HG03354 (cell line): ENCODE data around the gene PACRG.

Source experiments
- ATAC-seq: cut with Tn5 transposase; IDR thresholded peaks from one replicate; pipeline ENCODE4 v1.9.1; 2021; ENCODE audit warnings: mild to moderate bottlenecking; ENCODE audit not compliant: unreplicated experiment, poor library complexity, severe bottlenecking

Gene PACRG

DNA sequence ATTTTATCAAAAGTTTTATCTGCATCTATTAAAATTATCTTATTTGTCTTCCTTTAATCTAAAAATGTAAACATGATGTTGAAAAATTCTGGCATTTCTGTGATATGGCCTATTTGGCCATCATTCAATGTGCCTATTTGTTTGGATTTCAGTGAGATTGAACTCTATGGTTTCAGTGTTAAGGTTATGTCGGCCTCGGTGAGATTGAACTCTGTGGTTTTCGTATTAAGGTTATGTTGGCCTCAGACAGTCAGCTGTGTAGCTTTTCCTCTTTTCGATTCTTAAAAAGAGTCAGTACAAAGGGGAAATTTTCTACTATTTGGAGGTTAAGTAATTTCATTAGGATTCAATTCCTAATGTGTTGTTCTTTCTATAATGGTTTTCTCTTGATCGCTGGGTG is 320.6 kb downstream of the PACRG start:
- ATAC-seq, result no peak

DNA sequence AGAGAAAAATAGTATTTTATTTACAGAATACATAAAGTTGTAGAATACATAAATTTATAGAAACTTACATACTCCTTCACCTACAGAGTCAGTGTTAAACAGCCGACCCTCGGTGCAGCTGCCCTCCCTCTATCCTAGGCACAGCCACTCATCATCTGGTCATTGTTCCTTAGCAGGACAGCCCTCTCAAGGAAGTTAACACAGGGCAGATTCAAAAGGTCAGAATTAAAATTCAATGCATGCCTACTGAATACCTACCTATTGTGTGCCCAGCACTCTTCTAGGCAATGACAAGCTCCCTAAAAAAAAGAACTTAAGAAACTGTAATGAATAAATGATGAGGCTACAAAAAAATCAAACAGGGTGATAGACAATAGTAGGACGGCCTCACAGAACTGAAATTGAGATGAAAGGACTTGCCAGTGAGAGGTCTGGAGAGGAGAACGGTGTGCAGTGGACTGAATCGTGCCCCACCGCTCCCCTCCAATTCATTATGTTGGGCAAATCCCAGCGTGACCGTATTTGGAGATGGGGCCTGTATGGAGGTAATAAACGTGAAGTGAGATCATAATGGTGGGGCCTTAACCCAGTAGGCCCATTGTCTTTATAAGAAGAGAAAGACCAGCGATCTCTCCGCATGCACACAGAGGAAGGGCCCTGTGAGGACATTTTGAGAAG is 326.0 kb downstream of the PACRG start:
- no peak for ATAC-seq

DNA sequence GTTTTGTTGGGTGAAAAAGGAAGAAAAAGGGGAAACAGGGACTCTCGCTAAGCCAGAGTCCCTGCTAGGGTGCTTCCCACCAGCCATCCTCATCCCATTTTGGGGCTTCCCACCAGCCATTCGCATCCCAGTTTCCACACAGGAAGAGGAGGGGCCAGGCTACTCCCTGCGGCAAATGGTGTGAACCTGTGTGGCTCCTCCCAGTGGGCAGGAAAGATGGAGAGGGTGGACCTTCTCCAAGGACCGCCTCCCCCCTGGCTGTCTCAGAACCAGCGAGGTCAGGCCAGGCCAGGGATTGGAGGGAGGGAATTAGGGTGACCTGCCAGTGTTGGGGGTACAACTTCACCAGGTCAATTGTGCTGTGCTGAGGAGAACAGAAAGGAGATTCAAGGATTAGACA is 326.9 kb downstream of the PACRG start:
- no peak for ATAC-seq

GRCh38 chr6:163057260-163057659 is 329.5 kb downstream of the PACRG start:
- no peak for ATAC-seq

- no peak for ATAC-seq
Measured at GRCh38 chr6:163062790-163063189, 335.0 kb downstream of the PACRG start.

- ATAC-seq, result no peak
Measured at GRCh38 chr6:163063561-163063960, 335.8 kb downstream of the PACRG start.

DNA sequence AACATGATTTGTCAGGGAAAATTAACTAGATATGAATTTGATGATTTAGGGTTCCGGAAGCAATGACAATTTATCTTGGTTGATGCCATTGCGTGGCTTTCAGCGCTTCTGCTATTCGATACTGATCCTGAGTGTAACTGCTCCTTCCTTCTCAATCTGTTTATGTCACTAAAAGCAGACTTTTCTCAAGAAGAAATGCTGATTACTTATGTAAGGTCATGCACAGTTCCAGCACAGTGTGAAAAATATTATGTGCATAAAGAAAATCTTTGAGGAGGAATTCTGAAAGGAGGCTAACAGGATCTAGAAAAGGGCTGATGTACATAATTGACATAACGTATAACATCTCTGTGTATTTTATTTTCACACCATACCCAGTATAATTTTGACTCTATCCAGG is 336.6 kb downstream of the PACRG start:
- ATAC-seq, result no peak

DNA sequence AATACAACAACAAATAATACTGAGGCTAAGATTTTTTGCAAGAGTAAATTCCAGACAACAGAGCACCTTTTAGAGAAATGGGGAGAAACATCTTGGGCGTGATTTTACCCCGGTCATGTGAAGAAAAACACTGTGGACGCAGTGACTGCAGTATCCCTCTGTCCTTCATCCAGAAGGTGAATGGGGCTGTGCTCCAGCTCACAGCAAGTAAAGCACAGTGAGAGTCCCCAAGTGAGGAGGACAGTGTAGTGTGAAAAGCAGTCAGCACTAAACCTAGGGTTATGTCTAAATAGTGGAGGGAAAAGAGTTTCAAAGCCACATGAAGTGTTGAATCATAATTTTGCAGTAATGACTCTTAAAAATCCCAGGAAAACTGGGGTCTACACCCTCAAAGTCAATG is 338.4 kb downstream of the PACRG start:
- no peak for ATAC-seq

- no peak for ATAC-seq
Measured at GRCh38 chr6:163077134-163077533, 349.4 kb downstream of the PACRG start.

DNA sequence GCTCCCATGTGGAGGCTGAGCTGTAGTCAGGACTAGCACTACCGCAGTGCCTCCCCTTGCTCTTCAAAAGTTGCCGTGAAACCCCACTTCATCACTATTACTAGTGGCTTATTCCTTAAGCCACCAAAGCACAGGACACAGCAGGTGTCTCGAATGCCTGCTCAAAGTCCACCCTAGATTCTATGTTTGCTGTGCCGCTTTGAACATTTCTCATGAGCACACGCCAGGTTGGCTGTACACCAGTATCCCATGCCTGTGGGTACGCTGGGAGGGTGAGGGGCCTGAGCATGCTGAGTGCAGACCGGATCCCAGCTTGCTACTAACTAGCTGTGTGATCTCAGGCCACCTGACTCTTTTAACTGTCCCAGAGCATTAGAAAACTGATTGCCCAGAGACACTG is 350.9 kb downstream of the PACRG start:
- ATAC-seq, result no peak

DNA sequence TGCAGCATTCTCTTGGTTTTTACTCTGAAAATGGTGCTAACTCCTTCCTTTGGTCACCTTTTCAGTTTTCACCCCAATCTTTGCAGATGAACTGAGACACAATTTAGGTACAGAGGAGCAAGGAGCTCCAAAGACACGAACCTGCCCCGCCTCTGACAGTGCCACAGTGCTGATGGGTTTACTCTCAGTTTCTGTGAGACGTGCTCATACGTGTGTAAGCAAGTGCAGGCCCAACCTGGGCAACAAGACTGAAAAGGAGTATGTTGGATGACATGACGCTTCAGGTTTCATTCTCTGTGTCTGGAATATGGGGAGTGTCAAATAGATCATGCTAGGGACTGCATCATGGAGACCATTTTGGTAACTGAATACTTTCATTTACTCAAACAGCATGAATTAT is 352.5 kb downstream of the PACRG start:
- no peak for ATAC-seq

DNA sequence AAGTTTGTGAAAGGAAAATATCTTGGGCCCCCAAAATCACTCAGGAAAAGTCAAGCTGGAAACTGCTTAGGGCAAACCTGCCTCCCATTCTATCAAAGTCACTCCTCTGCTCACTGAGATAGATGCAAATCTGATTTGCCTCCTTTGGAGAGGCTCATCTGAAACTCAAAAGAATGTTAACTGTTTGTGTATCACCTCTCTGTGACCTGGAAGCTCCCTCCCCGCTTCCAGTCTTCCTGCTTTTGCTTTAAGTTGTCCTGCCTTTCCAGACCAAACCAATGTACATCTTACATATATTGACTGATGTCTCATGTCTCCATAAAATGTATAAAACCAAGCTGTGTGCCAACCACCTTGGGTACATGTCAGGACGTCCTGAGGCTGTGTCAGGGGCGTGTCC is 355.4 kb downstream of the PACRG start:
- no peak for ATAC-seq

DNA sequence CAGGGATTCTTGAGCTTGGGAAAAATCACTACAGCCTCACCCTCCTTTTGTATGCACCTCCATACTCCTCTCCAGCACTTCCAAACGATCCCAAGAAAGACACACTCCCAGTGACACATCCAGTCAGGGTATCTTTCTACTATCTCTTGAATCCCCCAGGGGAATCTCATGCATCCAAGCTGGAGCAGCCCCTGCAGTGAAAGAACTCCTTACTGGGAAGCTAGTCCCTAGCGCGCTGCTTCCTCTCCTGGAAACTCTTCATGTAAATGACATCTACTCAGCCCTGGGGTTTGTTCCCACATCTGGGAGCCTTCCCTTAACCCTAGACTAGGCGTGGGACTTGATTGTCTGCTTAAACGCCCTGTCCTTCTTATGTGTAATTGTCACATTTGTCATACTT is 357.7 kb downstream of the PACRG start:
- no peak for ATAC-seq

DNA sequence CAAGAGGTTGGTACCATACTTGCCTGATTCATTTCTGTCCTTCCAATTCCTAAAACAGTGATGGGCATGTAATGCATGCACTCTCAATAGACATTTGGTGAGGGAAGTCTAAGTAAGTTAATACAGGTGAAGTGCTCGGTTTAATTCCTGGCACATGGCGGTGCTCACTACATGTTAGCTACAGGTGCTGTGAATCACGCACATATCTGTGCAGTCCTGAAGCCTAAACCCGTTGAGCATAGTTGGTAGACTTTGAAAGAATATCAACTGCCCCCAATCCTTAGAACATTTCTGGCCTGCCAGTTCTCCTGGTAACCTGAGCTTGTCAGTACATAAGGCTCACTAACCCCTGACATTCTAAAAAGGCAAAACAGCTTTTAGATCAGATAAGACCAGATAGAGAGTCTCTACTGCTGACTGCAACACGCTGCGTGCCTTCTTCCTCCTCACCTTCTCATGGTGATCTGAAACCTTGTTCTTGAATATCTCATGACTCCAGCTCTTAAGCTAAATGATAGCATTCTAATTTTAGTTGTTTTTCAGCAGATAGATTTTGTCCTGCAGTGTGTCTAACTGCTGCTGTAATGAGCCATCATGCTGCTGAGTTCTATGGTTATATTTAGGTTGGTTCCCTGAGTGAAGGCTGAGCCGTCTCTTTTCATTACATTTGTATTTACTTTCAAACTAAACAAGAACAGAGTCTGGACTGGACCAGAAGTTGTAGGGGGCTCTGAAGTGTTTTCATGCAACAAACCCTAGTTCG is 358.3 kb downstream of the PACRG start:
- no peak for ATAC-seq

DNA sequence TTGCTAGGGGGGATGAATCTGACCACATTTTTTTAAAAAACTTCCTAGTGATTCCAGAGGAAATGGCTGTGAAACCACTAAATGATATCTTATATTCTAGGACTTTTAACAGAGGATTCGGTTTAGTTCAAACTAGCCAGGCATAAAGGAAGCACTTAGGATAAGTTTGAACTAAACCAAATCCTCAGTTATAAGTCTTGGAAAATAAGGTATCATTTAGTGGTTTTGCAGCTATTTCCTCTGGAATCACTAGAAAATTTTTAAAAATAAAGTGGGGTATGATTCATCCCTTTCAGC is 358.8 kb downstream of the PACRG start:
- no peak for ATAC-seq

- ATAC-seq, result no peak
Measured at GRCh38 chr6:163087981-163088380, 360.2 kb downstream of the PACRG start.

GRCh38 chr6:163092876-163093275 is 365.1 kb downstream of the PACRG start:
- no peak for ATAC-seq

- no peak for ATAC-seq
Measured at GRCh38 chr6:163094881-163095280, 367.1 kb downstream of the PACRG start.

DNA sequence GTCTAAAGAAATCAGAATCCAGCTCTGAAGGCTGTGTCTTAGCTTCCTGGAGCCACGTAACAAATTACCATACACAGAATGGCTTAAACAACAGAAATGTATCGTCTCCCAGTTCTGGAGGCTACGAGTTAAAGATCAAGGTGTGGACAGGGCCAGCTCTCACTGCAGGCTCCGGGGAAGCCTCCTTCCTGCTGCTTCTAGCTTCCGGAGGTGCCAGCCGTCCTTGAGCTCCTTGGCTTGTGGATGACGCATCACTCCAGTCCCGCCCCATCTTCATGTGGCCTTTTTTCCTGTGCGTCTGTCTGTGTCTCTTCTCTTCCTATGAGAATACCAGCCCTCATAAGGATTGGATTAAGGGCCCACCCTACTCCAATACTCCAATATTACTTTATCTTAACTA is 367.6 kb downstream of the PACRG start:
- no peak for ATAC-seq

GRCh38 chr6:163098827-163099479 is 371.2 kb downstream of the PACRG start:
- no peak for ATAC-seq

GRCh38 chr6:163099621-163100171 is 371.9 kb downstream of the PACRG start:
- ATAC-seq, result no peak
